NCI-H2196 (cell line): ENCODE measurements around the gene SLC39A12.
"Not testable (repeated sequence)": the region's sequence is repeated elsewhere in the genome, so short reads cannot be mapped to it uniquely, and the experiment has no call there.

Source experiments
- DNase-seq: peaks from one replicate; lab custom pipeline; 2025; ENCODE audit not compliant: unreplicated experiment; lab: John Stamatoyannopoulos, UW

Gene SLC39A12

GRCh38 chr10:17951868-17952371 lies at the start of gene SLC39A12:
TSS of gene SLC39A12 (plus strand) at chr10:17951918. CDS start at chr10:17953277, 1,359 bp downstream.
- no peak for DNase-seq

- DNase-seq: no peak
These were observed 47.2 kb upstream of the SLC39A12 start for GRCh38 chr10:17904564-17904963.

- DNase-seq: no peak
These were observed 46.2 kb upstream of the SLC39A12 start for GRCh38 chr10:17905491-17905890.

GRCh38 chr10:17906002-17906401 lies 45.7 kb upstream of the SLC39A12 start:
- no peak for DNase-seq

GRCh38 chr10:17907641-17908040 lies 44.1 kb upstream of the SLC39A12 start:
- DNase-seq: no peak

GRCh38 chr10:17910125-17910789 lies 41.5 kb upstream of the SLC39A12 start:
- no peak for DNase-seq

- no peak for DNase-seq
These were observed 39.0 kb upstream of the SLC39A12 start for GRCh38 chr10:17912754-17913153.

- no peak for DNase-seq
These were observed 38.1 kb upstream of the SLC39A12 start for GRCh38 chr10:17913604-17914003.

- no peak for DNase-seq
These were observed 37.3 kb upstream of the SLC39A12 start for GRCh38 chr10:17914169-17915045.

GRCh38 chr10:17915181-17915580 lies 36.5 kb upstream of the SLC39A12 start:
- DNase-seq: no peak

GRCh38 chr10:17918187-17918903 lies 33.4 kb upstream of the SLC39A12 start:
- no peak for DNase-seq

GRCh38 chr10:17921378-17921777 lies 30.3 kb upstream of the SLC39A12 start:
- DNase-seq: no peak

GRCh38 chr10:17923728-17924127 lies 28.0 kb upstream of the SLC39A12 start:
- no peak for DNase-seq

GRCh38 chr10:17943033-17943745 lies 8.5 kb upstream of the SLC39A12 start:
- no peak for DNase-seq

- DNase-seq: not testable (repeated sequence)
These were observed 1.4 kb upstream of the SLC39A12 start for GRCh38 chr10:17950269-17950668.

- DNase-seq: no peak
These were observed 992 bp upstream of the SLC39A12 start for GRCh38 chr10:17950726-17951125.

- not testable (repeated sequence) for DNase-seq
These were observed 2.7 kb downstream of the SLC39A12 start for GRCh38 chr10:17954372-17954771.

GRCh38 chr10:17954861-17955260 lies 3.1 kb downstream of the SLC39A12 start:
- DNase-seq: no peak

GRCh38 chr10:17958049-17958448 lies 6.3 kb downstream of the SLC39A12 start:
- no peak for DNase-seq

GRCh38 chr10:17959870-17960269 lies 8.2 kb downstream of the SLC39A12 start:
- DNase-seq: no peak
